Measurements from ENCODE around the gene ST3GAL4. TPM values are rescaled to one million over a fixed set of nuclear protein-coding genes. Genes with fewer than 3 reads are reported as not detected.

Gene ST3GAL4
- total and polyA plus RNA-seq, 10 of the 15 experiments (the other 5 are each of a cell fraction or from before 2014, with no cell fraction given), result 3.8 to 8.1 (median 6.5) TPM; not detected in 2

GRCh38 chr11:126403022-126403581, 47.6 kb downstream of the ST3GAL4 start:
- CTCF ChIA-PET, result interaction anchor here (1.3 to 1.8 kb wide), 3 partner anchors 9 to 92 kb away, joined by 4 to 6 read pairs (median 4); no protein-coding TSS in a partner anchor
- POLR2A ChIA-PET, result no interaction called here
- peaks cover 3% of the 10 kb centered on the region; the same call in 1 of the 2 replicates for H3K4me1 ChIP-seq (ENCODE audit: control insufficient read depth, insufficient read depth, low read length)
- WGBS (ENCODE audit: insufficient coverage, insufficient replicate concordance, low lambda C conversion rate, missing lambda C conversion rate), result 76% methylated on average over 15 of the region's 15 CpGs
- no peak overlapping the region for H3K9ac ChIP-seq (ENCODE audit: control insufficient read depth, insufficient read depth, low read length)
- BruUV-seq (replicated peaks), result no TSS peak
- RAD21 ChIA-PET (ENCODE audit: unreplicated experiment), result interaction anchor here (1.5 kb wide), 1 partner anchor 92 kb away, joined by 3 read pairs; no protein-coding TSS in a partner anchor
- H3K4me2 ChIP-seq (ENCODE audit: control insufficient read depth, insufficient read depth), result no peak overlapping the region
- no peak overlapping the region for H3K27ac ChIP-seq (ENCODE audit: control insufficient read depth, insufficient read depth)
- H4K20me1 ChIP-seq (ENCODE audit: control insufficient read depth, insufficient read depth), result peaks cover 2% of the 10 kb centered on the region; the same call in 1 of the 2 replicates
- TF ChIP-seq TCF3 (IDR thresholded peaks at IDR 0.05; ENCODE audit: borderline replicate concordance, insufficient read depth, low read depth, low read length) (no peak), ZNF217 (IDR thresholded peaks at IDR 0.05) (no peak), SREBF1 (IDR thresholded peaks at IDR 0.05; ENCODE audit: low read length) (no peak), TARDBP (IDR thresholded peaks at IDR 0.05; ENCODE audit: borderline replicate concordance) (no peak), SMARCA5 (IDR thresholded peaks at IDR 0.05) (no peak), PRDM15 (CRISPR knock-in tag; IDR thresholded peaks at IDR 0.05) (no peak), POLR2A (IDR thresholded peaks at IDR 0.05; ENCODE audit: low read depth, low read length) (no peak), HDAC2 (IDR thresholded peaks at IDR 0.05) (no peak)
- H3K27me3 ChIP-seq (replicated peaks in 1 of 2; ENCODE audit: control insufficient read depth in 2 of 2, insufficient read depth in 2 of 2, low read length in 1 of 2), result no peaks in the 10 kb centered on the region
- FAIRE-seq, result no peak
- H2AFZ ChIP-seq (ENCODE audit: control insufficient read depth, low read depth, low read length), result no peak overlapping the region
- no peak for DNase-seq (ENCODE audit: low read depth, low spot score)
- intact Hi-C loops (cut with micrococcal nuclease; ENCODE audit: unreplicated experiment), result no loop called here
- no peaks in the 10 kb centered on the region for H3K79me2 ChIP-seq (ENCODE audit: control insufficient read depth, insufficient read depth, low read length)
- H3K4me3 ChIP-seq, result no peak overlapping the region
- ATAC-seq, result no peak
- SMC1A ChIA-PET (ENCODE audit: uncharacterized antibody, unreplicated experiment), result interaction anchor here (0.9 kb wide), 1 partner anchor 17 kb away, joined by 4 read pairs; no protein-coding TSS in a partner anchor
- no peaks in the 10 kb centered on the region; the same call in 2 of the 3 replicates for H3K9me3 ChIP-seq (replicated peaks; ENCODE audit: control insufficient read depth, insufficient read depth, low read length)
- H3K36me3 ChIP-seq (ENCODE audit: control insufficient read depth in 2 of 2, insufficient read depth in 2 of 2, low read length in 1 of 2), result no peaks in the 10 kb centered on the region
- in situ Hi-C loops (cut with MboI), result no loop called here

Measured in GM12878 (cell line).